IMR-90 (cell line): ENCODE measurements around the gene CCR9. TPM values are rescaled to one million over a fixed set of nuclear protein-coding genes. Genes with fewer than 3 reads are reported as not detected.

Experiments
- ATAC-seq: fragments of 200-7000 bp; cut with Tn5 transposase; 2 replicates; pipeline ENCODE4 v1.9.1; 2020; ENCODE audit warnings: low read depth, mild to moderate bottlenecking, moderate library complexity
- BruUV-seq: library from RNA; stranded (reverse); fragments of 400-500 nt; replicated peaks from 2 replicates; lab custom pipeline; 2021; lab: Mats Ljungman, UMichigan
- CTCF ChIA-PET: fragments of 300-600 bp; formaldehyde crosslinking; extraction: SDS; loops from one replicate; lab custom pipeline; 2021; ENCODE audit warnings: antibody characterized with exemption; lab: Yijun Ruan, JAX
- POLR2A ChIA-PET: fragments of 300-600 bp; sonication (Branson Sonifier 250); formaldehyde crosslinking; loops from one replicate; lab custom pipeline; 2022; ENCODE audit warnings: antibody characterized with exemption; ENCODE audit not compliant: unreplicated experiment; lab: Charles Lee
- DNase-seq: peaks from one replicate; pipeline ENCODE4 v3.0.0; 2013
- H2AFZ ChIP-seq: replicated peaks from 2 replicates; pipeline ENCODE3; 2013; ENCODE audit warnings: low read length, mild to moderate bottlenecking; ENCODE audit not compliant: poor library complexity
- H2AK5ac ChIP-seq: 2 replicates; pipeline ENCODE4 v1.6.1; 2013; ENCODE audit warnings: low read depth, low read length, inconsistent platforms
- H2AK9ac ChIP-seq: replicated peaks from 2 replicates; pipeline ENCODE3; 2013; ENCODE audit warnings: mild to moderate bottlenecking, low read depth, low read length, moderate library complexity; ENCODE audit not compliant: poor library complexity
- H2BK120ac ChIP-seq: 2 replicates; pipeline ENCODE4 v1.6.1; 2013; ENCODE audit warnings: low read depth, low read length, inconsistent platforms
- H2BK15ac ChIP-seq: 3 replicates; pipeline ENCODE4 v1.6.1; 2013; ENCODE audit warnings: low read depth, low read length, inconsistent platforms
- H2BK20ac ChIP-seq: 2 replicates; pipeline ENCODE4 v1.6.1; 2013; ENCODE audit warnings: low read depth, mild to moderate bottlenecking, inconsistent platforms, low read length, moderate library complexity
- H2BK5ac ChIP-seq: 2 replicates; pipeline ENCODE4 v1.6.1; 2013; ENCODE audit warnings: mild to moderate bottlenecking, low read depth, low read length, inconsistent platforms; ENCODE audit not compliant: poor library complexity, severe bottlenecking
- H3K14ac ChIP-seq: replicated peaks from 2 replicates; pipeline ENCODE4 v1.6.1; 2013; ENCODE audit warnings: low read depth, low read length, inconsistent platforms
- H3K18ac ChIP-seq: 2 replicates; pipeline ENCODE4 v1.6.1; 2013; ENCODE audit warnings: low read depth, low read length, control low read depth
- H3K23ac ChIP-seq: 2 replicates; pipeline ENCODE4 v1.6.1; 2013; ENCODE audit warnings: low read depth, low read length, inconsistent platforms
- H3K27ac ChIP-seq: 2 replicates; pipeline ENCODE4 v1.5.1; 2013; ENCODE audit warnings: mild to moderate bottlenecking, control low read depth, low read length; ENCODE audit not compliant: insufficient read depth
- H3K27me3 ChIP-seq: 2 replicates; pipeline ENCODE4 v1.6.1; 2013; ENCODE audit warnings: low read length; ENCODE audit not compliant: control insufficient read depth, insufficient read depth
- H3K36me3 ChIP-seq: 2 replicates; pipeline ENCODE4 v1.6.1; 2013; ENCODE audit warnings: low read length, mixed read lengths; ENCODE audit not compliant: control insufficient read depth, insufficient read depth
- H3K4ac ChIP-seq: 2 replicates; pipeline ENCODE4 v1.6.1; 2013; ENCODE audit warnings: low read depth, low read length, inconsistent platforms
- H3K4me1 ChIP-seq: 2 replicates; pipeline ENCODE4 v1.6.1; 2013; ENCODE audit warnings: low read length, mixed read lengths; ENCODE audit not compliant: control insufficient read depth, insufficient read depth
- H3K4me2 ChIP-seq: 2 replicates; pipeline ENCODE4 v1.6.1; 2013; ENCODE audit warnings: low read depth, mild to moderate bottlenecking, control low read depth, low read length, moderate library complexity
- H3K4me3 ChIP-seq: 2 replicates; pipeline ENCODE4 v1.5.1; 2013; ENCODE audit warnings: low read depth, mild to moderate bottlenecking, control low read depth, low read length, moderate library complexity; ENCODE audit not compliant: insufficient read depth
- H3K56ac ChIP-seq: 2 replicates; pipeline ENCODE4 v1.6.1; 2013; ENCODE audit warnings: low read length, inconsistent platforms; ENCODE audit not compliant: insufficient read depth; ENCODE audit errors: extremely low read depth
- H3K79me1 ChIP-seq, 2 experiments: 2 replicates each; pipeline ENCODE4 v1.6.1; 2013; ENCODE audit warnings: low read length in 2 of 2, inconsistent platforms in 1 of 2, low read depth in 1 of 2
- H3K9ac ChIP-seq: 2 replicates; pipeline ENCODE4 v1.6.1; 2013; ENCODE audit warnings: low read depth, low read length, control low read depth
- H3K9me1 ChIP-seq: 2 replicates; pipeline ENCODE4 v1.6.1; 2013; ENCODE audit warnings: low read length, inconsistent platforms; ENCODE audit not compliant: insufficient read depth
- H3K9me3 ChIP-seq: 2 replicates; pipeline ENCODE4 v1.6.1; 2013; ENCODE audit warnings: low read length; ENCODE audit not compliant: control insufficient read depth, insufficient read depth
- H4K20me1 ChIP-seq: 2 replicates; pipeline ENCODE4 v1.6.1; 2013; ENCODE audit warnings: low read length, inconsistent platforms; ENCODE audit not compliant: insufficient read depth
- H4K5ac ChIP-seq: 2 replicates; pipeline ENCODE4 v1.6.1; 2013; ENCODE audit warnings: mild to moderate bottlenecking, low read depth, low read length, control low read depth
- H4K8ac ChIP-seq, 2 experiments: 2 replicates each; pipeline ENCODE4 v1.6.1; 2013; ENCODE audit warnings: low read depth in 2 of 2, low read length in 2 of 2, control low read depth in 1 of 2, inconsistent platforms in 1 of 2
- H4K91ac ChIP-seq: 2 replicates; pipeline ENCODE4 v1.6.1; 2013; ENCODE audit warnings: low read depth, low read length, inconsistent platforms; ENCODE audit not compliant: insufficient read depth
- BHLHE40 ChIP-seq: fragments of 150-350 bp; IDR thresholded peaks from 2 replicates; pipeline ENCODE4 v1.6.1; 2016; ENCODE audit warnings: mild to moderate bottlenecking, low read depth, low read length
- CHD1 ChIP-seq: IDR thresholded peaks from 2 replicates; pipeline ENCODE4 v1.6.1; 2012; ENCODE audit warnings: low read depth, low read length, improper control_type of control experiment
- ELK1 ChIP-seq: fragments of 150-350 bp; IDR thresholded peaks from 2 replicates; pipeline ENCODE4 v1.6.1; 2016; ENCODE audit warnings: low read depth, mild to moderate bottlenecking, low read length, moderate library complexity, borderline replicate concordance
- MAZ ChIP-seq: IDR thresholded peaks from 2 replicates; pipeline ENCODE4 v1.6.1; 2012; ENCODE audit warnings: low read depth, mild to moderate bottlenecking, low read length, improper control_type of control experiment, moderate library complexity, borderline replicate concordance
- MXI1 ChIP-seq: IDR thresholded peaks from 2 replicates; pipeline ENCODE4 v1.6.1; 2012; ENCODE audit warnings: low read depth, mild to moderate bottlenecking, low read length, moderate library complexity, borderline replicate concordance
- NFE2L2 ChIP-seq: fragments of 150-350 bp; IDR thresholded peaks from 2 replicates; pipeline ENCODE4 v1.6.1; 2016; ENCODE audit warnings: low read depth, mild to moderate bottlenecking, low read length
- POLR2A ChIP-seq: IDR thresholded peaks from 2 replicates; pipeline ENCODE4 v1.6.1; 2012; ENCODE audit warnings: mild to moderate bottlenecking, low read depth, low read length
- RAD21 ChIP-seq: IDR thresholded peaks from 2 replicates; pipeline ENCODE4 v1.6.1; 2012; ENCODE audit warnings: low read length, improper control_type of control experiment
- RCOR1 ChIP-seq: IDR thresholded peaks from 2 replicates; pipeline ENCODE4 v1.6.1; 2012; ENCODE audit warnings: mild to moderate bottlenecking, low read length, improper control_type of control experiment; ENCODE audit not compliant: insufficient replicate concordance
- RFX5 ChIP-seq: IDR thresholded peaks from 2 replicates; pipeline ENCODE4 v1.8.0; 2012; ENCODE audit warnings: low read depth, mild to moderate bottlenecking, low read length, moderate library complexity
- SMC3 ChIP-seq: fragments of 150-350 bp; IDR thresholded peaks from 2 replicates; pipeline ENCODE4 v1.6.1; 2016; ENCODE audit warnings: low read depth, mild to moderate bottlenecking, antibody characterized with exemption, low read length, moderate library complexity
- USF2 ChIP-seq: fragments of 150-350 bp; IDR thresholded peaks from 2 replicates; pipeline ENCODE4 v1.6.1; 2017; ENCODE audit warnings: mild to moderate bottlenecking, antibody characterized with exemption, low read length, low read depth
- WGBS, 2 experiments: methylation state at CpG; one replicate each; pipeline versions ENCODE4 v1.1.5 to v1.1.7; 2013; ENCODE audit warnings: missing lambda C conversion rate in 2 of 2; ENCODE audit not compliant: insufficient read length in 1 of 2; ENCODE audit errors: extremely low coverage in 2 of 2; 5-methylcytosine and 5-hydroxymethylcytosine counted together
- dilution Hi-C: fragments of 300-500 bp; cut with HindIII; formaldehyde crosslinking; loops from one replicate; pipeline ENCODE4 v1.14.3; 2018; ENCODE audit warnings: low sequenced_read_pairs; ENCODE audit not compliant: unreplicated experiment
- in situ Hi-C: fragments of 300-500 bp; cut with MboI; formaldehyde crosslinking; loops from 3 replicates; pipeline ENCODE4 v1.14.3; 2019; ENCODE audit warnings: low sequenced_read_pairs, inconsistent platforms, mixed read lengths
- intact Hi-C: fragments of 100-400 bp; cut with micrococcal nuclease; formaldehyde crosslinking; loops from 2 replicates; pipeline ENCODE4 v1.10.0; 2022
- polyA plus RNA-seq, 3 experiments: library from polyadenylated mRNA; depleted of rRNA; stranded (reverse); fragments of >200 nt; gene quantifications; 2 replicates each; pipeline ENCODE4 v1.2.3, GENCODE V29; 2012; ENCODE audit warnings: low replicate concordance in 1 of 3
- total RNA-seq: library from RNA; depleted of rRNA; stranded (reverse); fragments of >200 nt; gene quantifications from 2 replicates; pipeline ENCODE4 v1.2.3, GENCODE V29; 2012

Gene CCR9
- total and polyA plus RNA-seq, 2 of the 4 experiments (the other 2 are of a cell fraction): not detected

GRCh38 chr3:45909542-45909941 lies 23.2 kb downstream of the CCR9 start:
- H4K20me1 ChIP-seq: no peaks in the 10 kb centered on the region
- no peak overlapping the region for H2BK5ac ChIP-seq
- no TSS peak for BruUV-seq
- peaks cover 19% of the 10 kb centered on the region for H3K4me1 ChIP-seq
- no peak overlapping the region for H2AK9ac ChIP-seq
- no peak overlapping the region for H3K56ac ChIP-seq
- H3K4me2 ChIP-seq: no peak overlapping the region
- H3K9me1 ChIP-seq: peaks cover 12% of the 10 kb centered on the region; the same call in 1 of the 2 replicates
- H3K4ac ChIP-seq: no peak overlapping the region
- no peak overlapping the region for H3K14ac ChIP-seq
- no peak overlapping the region for H2BK15ac ChIP-seq
- H3K79me1 ChIP-seq: no peaks in the 10 kb centered on the region
- no peak overlapping the region for H4K91ac ChIP-seq
- no peak overlapping the region for H2AFZ ChIP-seq
- H2AK5ac ChIP-seq: no peak overlapping the region
- intact Hi-C loops: no loop called here
- H2BK120ac ChIP-seq: no peak overlapping the region
- no peaks in the 10 kb centered on the region for H3K36me3 ChIP-seq
- DNase-seq: no peak
- H2BK20ac ChIP-seq: no peak overlapping the region
- ATAC-seq: no peak
- no peak overlapping the region for H4K8ac ChIP-seq
- H3K4me3 ChIP-seq: no peak overlapping the region
- ChIA-PET POLR2A (interaction anchor here (0.8 kb wide), 1 partner anchor 189 kb away, joined by 6 read pairs; no protein-coding TSS in a partner anchor), CTCF (interaction anchor here (0.6 kb wide), 1 partner anchor 42 kb away, joined by 3 read pairs; no protein-coding TSS in a partner anchor)
- H3K23ac ChIP-seq: no peak overlapping the region
- no peak overlapping the region for H4K5ac ChIP-seq
- no peaks in the 10 kb centered on the region for H3K27me3 ChIP-seq
- H3K27ac ChIP-seq: no peak overlapping the region
- TF ChIP-seq RCOR1 (no peak), CHD1 (no peak), USF2 (no peak), RFX5 (no peak), SMC3 (no peak), POLR2A (no peak), NFE2L2 (no peak), MAZ (no peak), RAD21 (no peak), MXI1 (no peak), ELK1 (no peak), BHLHE40 (no peak)
- H3K9ac ChIP-seq: no peak overlapping the region
- 93% methylated on average over 5 of the region's 6 CpGs; no CpG with 5 or more reads in 1 of the 2 experiments for WGBS, 2 experiments
- no peak overlapping the region for H3K18ac ChIP-seq
- H3K9me3 ChIP-seq: no peaks in the 10 kb centered on the region
- in situ Hi-C loops: no loop called here
- dilution Hi-C loops: no loop called here
